GM20431 (cell line): Measurements from ENCODE around the gene SPINK8.
"Not testable (repeated sequence)": the region's sequence is repeated elsewhere in the genome, so short reads cannot be mapped to it uniquely, and the experiment has no call there.

ENCODE experiments used
- in situ Hi-C: fragments of 300-500 bp; cut with MseI, MboI; formaldehyde crosslinking; loops from one replicate; pipeline ENCODE4 v1.15.0; 2020; ENCODE audit warnings: low sequenced_read_pairs; ENCODE audit not compliant: unreplicated experiment

SPINK8 gene

GRCh38 chr3:48285132-48285531 lies 48.3 kb downstream of the SPINK8 start:
- in situ Hi-C loops, result no loop called here

GRCh38 chr3:48280881-48281280 lies 52.6 kb downstream of the SPINK8 start:
- in situ Hi-C loops, result no loop called here

GRCh38 chr3:48278884-48279559 lies 54.4 kb downstream of the SPINK8 start:
- in situ Hi-C loops, result no loop called here

GRCh38 chr3:48276911-48277641 lies 56.4 kb downstream of the SPINK8 start:
- in situ Hi-C loops, result no loop called here

- in situ Hi-C loops, result no loop called here
Measured at GRCh38 chr3:48275287-48276027, 58.0 kb downstream of the SPINK8 start.

GRCh38 chr3:48274452-48274851 lies 59.0 kb downstream of the SPINK8 start:
- in situ Hi-C loops, result no loop called here

GRCh38 chr3:48273594-48274211 lies 59.8 kb downstream of the SPINK8 start:
- in situ Hi-C loops, result no loop called here

- in situ Hi-C loops, result no loop called here
Measured at GRCh38 chr3:48271763-48272498, 61.5 kb downstream of the SPINK8 start.

GRCh38 chr3:48271223-48271622 lies 62.2 kb downstream of the SPINK8 start:
- in situ Hi-C loops, result not testable (repeated sequence)

GRCh38 chr3:48270306-48270705 lies 63.2 kb downstream of the SPINK8 start:
- in situ Hi-C loops, result no loop called here

GRCh38 chr3:48269592-48269991 lies 63.9 kb downstream of the SPINK8 start:
- in situ Hi-C loops, result no loop called here

- in situ Hi-C loops, result no loop called here
Measured at GRCh38 chr3:48268936-48269561, 64.4 kb downstream of the SPINK8 start.

GRCh38 chr3:48268381-48268935 lies 65.0 kb downstream of the SPINK8 start:
- in situ Hi-C loops, result no loop called here

- in situ Hi-C loops, result no loop called here
Measured at GRCh38 chr3:48267782-48268181, 65.7 kb downstream of the SPINK8 start.

- in situ Hi-C loops, result no loop called here
Measured at GRCh38 chr3:48258530-48258929, 74.9 kb downstream of the SPINK8 start.
